Subcutaneous abdominal adipose tissue (tissue), 5 donors: ENCODE results near the gene CES5A.
"Not testable (repeated sequence)": the region's sequence is repeated elsewhere in the genome, so short reads cannot be mapped to it uniquely, and the experiment has no call there.

Experiments used
- H3K27ac ChIP-seq: one replicate; pipeline ENCODE4 v1.7.0; 2013; ENCODE audit warnings: low read depth, mild to moderate bottlenecking, inconsistent platforms, low read length, moderate library complexity
- H3K27me3 ChIP-seq, 5 donors: one replicate each; pipeline ENCODE4 v1.7.0; 2013; ENCODE audit warnings: low read length in 5 of 5, inconsistent platforms in 1 of 5; ENCODE audit not compliant: control insufficient read depth in 5 of 5, insufficient read depth in 4 of 5
- H3K36me3 ChIP-seq, 5 donors: one replicate each; pipeline ENCODE4 v1.7.0; 2013; ENCODE audit warnings: low read length in 5 of 5; ENCODE audit not compliant: control insufficient read depth in 5 of 5, insufficient read depth in 5 of 5
- H3K4me1 ChIP-seq, 5 donors: one replicate each; pipeline ENCODE4 v1.7.0; 2013; ENCODE audit warnings: low read length in 5 of 5, mild to moderate bottlenecking in 3 of 5, moderate library complexity in 1 of 5; ENCODE audit not compliant: control insufficient read depth in 5 of 5, insufficient read depth in 5 of 5
- H3K4me3 ChIP-seq, 5 donors: one replicate each; pipeline ENCODE4 v1.7.0; 2013; ENCODE audit warnings: low read length in 5 of 5, low read depth in 1 of 5
- H3K9ac ChIP-seq, 5 donors: one replicate each; pipeline ENCODE4 v1.7.0; 2013; ENCODE audit warnings: low read length in 5 of 5, mild to moderate bottlenecking in 4 of 5, moderate library complexity in 3 of 5
- H3K9me3 ChIP-seq, 5 donors: one replicate each; pipeline ENCODE4 v1.7.0; 2013; ENCODE audit warnings: low read length in 5 of 5; ENCODE audit not compliant: control insufficient read depth in 5 of 5
- donor health status: healthy.
- donor health status: healthy.
- donor health status: healthy.
- donor health status: healthy.
- donor health status: healthy.

The CES5A gene

DNA sequence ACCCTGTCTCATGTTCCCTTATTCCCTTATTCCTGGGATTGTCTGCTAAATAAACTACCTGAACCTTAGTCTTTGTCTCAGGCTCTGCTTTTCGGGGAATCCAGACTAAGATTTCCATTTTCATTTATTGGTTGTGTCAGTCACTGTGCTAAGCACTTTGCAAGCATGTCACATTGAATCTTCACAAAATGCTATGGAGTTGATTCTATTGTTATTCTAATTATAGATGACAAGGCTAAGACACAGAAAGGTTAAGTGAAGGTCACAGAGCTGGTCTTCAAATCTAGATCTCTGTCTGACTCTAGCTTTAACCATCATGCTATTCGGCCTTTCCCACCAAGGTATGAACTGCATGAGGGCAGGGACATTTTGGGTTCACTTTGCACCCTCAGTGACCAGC lies 13.4 kb upstream of the CES5A start:
- no peaks in the 10 kb centered on the region for H3K36me3 ChIP-seq
- H3K4me3 ChIP-seq = no peak overlapping the region
- no peaks in the 10 kb centered on the region for H3K27me3 ChIP-seq
- H3K9me3 ChIP-seq = peaks cover 3 to 19% (median 8%) of the 10 kb centered on the region in 5 donors
- H3K4me1 ChIP-seq = no peaks in the 10 kb centered on the region
- H3K27ac ChIP-seq = no peak overlapping the region
- no peak overlapping the region for H3K9ac ChIP-seq

DNA sequence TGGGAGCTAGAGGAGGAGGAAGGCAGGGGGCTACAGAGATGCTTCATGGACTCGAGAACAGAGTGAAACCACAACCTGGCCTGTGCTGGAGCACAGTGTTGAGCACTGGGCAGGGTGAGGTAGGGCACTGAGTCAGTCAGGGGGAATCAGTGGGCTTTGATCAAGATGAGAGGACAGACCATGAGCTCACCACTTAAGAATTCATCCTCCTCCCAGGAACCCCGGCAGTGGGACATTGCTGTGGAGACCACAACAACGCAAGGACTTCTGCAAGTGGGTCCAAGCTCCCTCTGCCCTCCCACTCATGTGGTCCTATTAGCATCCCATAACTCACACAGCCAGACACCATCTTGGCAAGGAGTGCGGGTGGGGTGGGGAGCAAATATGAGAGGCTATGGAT lies 1.7 kb upstream of the CES5A start:
- H3K9ac ChIP-seq = no peak overlapping the region
- H3K9me3 ChIP-seq = no peaks in the 10 kb centered on the region
- peaks cover 0 to 17% (median 3%) of the 10 kb centered on the region in 5 donors for H3K27me3 ChIP-seq
- H3K4me3 ChIP-seq = no peak overlapping the region
- no peaks in the 10 kb centered on the region for H3K4me1 ChIP-seq
- H3K27ac ChIP-seq = no peak overlapping the region
- no peaks in the 10 kb centered on the region for H3K36me3 ChIP-seq

DNA sequence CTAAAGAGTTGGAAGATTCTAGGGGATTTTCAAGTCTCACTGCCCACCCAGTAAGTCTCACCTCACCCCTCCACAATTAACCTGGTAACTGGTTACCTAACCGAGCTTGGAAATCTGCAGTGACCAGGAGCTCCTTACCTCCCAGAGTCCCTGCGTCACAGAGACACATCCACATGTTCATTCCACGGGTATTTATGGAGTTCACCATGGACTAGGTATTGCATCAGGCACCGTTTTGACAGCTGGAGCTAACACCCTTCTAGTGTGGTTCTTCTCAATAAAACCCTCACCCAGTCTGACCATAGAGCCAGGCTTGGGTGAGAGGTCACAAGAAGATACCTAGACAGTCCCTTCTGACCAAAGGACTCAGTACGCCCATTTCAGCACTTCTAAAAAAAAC lies 2.1 kb downstream of the CES5A start:
- Histone ChIP-seq H3K27ac (no peak overlapping the region), H3K9me3 (no peaks in the 10 kb centered on the region), H3K36me3 (no peaks in the 10 kb centered on the region), H3K27me3 (peaks cover 0 to 17% (median 3%) of the 10 kb centered on the region in 5 donors), H3K9ac (no peak overlapping the region), H3K4me3 (no peak overlapping the region), H3K4me1 (no peaks in the 10 kb centered on the region)

DNA sequence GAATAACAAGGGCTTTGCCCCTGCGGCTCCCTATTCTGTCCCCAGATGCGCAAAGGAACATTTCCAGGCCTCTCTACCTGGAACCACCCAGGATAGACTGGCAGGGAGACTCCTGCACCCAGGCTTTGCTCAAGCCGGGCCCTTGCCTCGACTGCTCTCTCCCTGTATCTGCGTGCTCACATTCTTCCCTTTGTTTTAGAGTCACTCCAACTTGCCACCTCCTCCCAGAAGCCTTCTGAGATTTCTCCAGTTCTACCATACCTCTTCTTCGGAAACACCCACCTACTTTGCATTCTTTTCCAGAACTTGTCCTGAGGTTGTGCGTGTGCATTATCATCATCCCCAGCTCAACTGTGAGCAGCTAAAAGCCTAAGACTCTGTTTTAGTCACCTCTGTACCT lies 3.0 kb downstream of the CES5A start:
- no peak overlapping the region for H3K4me3 ChIP-seq
- H3K9me3 ChIP-seq = no peaks in the 10 kb centered on the region
- no peak overlapping the region for H3K9ac ChIP-seq
- H3K27me3 ChIP-seq = peaks cover 0 to 17% (median 3%) of the 10 kb centered on the region in 5 donors
- no peak overlapping the region for H3K27ac ChIP-seq
- H3K36me3 ChIP-seq = no peaks in the 10 kb centered on the region
- no peaks in the 10 kb centered on the region for H3K4me1 ChIP-seq

DNA sequence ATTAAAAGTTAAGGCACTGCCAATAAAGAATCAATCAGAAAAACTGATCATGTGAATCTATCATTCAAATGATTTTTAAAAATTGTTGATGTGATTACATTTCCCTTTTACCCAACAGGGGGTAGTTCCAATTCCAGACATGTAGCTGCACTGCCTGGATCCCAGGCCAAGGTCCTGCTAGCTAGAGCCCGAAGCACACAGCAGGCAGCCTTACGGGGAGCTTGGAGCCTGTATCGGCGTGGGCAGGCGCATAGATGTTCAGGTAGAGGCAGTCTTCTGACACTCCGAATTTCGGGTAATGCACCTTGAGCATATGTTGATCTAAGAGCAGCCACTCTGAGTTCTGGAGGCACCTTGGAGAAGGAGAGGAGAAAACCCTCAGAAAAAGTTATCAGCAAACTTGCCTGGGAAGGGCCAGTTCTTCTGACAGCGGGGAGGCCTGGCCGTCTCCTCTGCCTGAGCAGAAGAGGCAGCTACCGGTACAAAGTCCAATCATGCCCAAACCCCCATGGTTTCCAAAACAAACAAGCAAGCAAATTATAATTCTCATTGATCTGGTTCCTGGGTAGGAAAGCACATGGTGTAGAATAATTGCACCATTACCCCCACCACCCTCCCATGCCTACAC lies 3.6 kb downstream of the CES5A start:
- Histone ChIP-seq H3K27me3 (peaks cover 0 to 13% (median 3%) of the 10 kb centered on the region in 5 donors), H3K9ac (no peak overlapping the region), H3K9me3 (no peaks in the 10 kb centered on the region), H3K27ac (no peak overlapping the region), H3K4me1 (no peaks in the 10 kb centered on the region), H3K36me3 (no peaks in the 10 kb centered on the region), H3K4me3 (no peak overlapping the region)

DNA sequence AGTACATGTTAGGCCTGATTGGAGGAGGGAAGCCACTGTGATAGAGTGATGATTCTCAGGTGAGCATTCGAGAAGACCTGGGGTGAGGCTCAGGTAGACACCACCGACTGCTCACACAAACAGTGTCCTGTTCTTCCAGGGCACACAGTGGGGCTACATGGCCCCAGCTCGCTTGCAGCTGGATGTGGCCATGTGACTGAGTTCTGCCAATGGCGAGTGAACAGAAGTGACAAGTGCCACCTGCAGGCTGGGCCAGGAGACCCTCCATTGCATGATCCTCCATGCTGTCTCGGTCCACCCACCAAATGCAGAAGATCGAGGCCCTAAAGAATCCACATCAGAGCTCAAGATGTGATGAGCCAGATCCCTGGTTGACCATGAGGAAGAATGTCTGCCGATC lies 6.2 kb downstream of the CES5A start:
- no peak overlapping the region for H3K9ac ChIP-seq
- H3K4me3 ChIP-seq = no peak overlapping the region
- no peaks in the 10 kb centered on the region for H3K4me1 ChIP-seq
- H3K9me3 ChIP-seq = no peaks in the 10 kb centered on the region
- H3K36me3 ChIP-seq = no peaks in the 10 kb centered on the region
- H3K27me3 ChIP-seq = peaks cover 0 to 11% (median 0%) of the 10 kb centered on the region in 5 donors
- H3K27ac ChIP-seq = no peak overlapping the region

DNA sequence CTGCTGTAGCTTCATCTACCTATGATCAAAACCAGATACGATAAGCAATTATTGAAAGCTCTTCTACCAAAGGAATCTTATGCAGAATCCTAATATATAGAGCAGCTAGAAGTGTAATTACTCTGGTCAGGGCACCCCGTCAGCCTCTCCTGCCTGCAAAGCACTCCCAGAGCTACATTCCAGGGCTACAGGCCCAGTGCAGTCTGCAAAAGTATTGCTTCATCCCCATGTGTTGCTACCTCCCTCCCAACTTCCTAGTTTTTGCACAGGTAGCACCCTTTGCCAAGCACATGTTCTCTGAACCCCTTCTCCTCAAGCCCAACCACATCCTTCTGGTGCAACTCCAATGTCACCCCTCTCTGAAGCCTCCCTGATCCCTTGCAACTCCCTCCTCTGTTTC lies 7.0 kb downstream of the CES5A start:
- H3K27ac ChIP-seq = no peak overlapping the region
- H3K4me1 ChIP-seq = no peaks in the 10 kb centered on the region
- H3K4me3 ChIP-seq = no peak overlapping the region
- H3K9ac ChIP-seq = no peak overlapping the region
- H3K9me3 ChIP-seq = no peaks in the 10 kb centered on the region
- H3K36me3 ChIP-seq = no peaks in the 10 kb centered on the region
- H3K27me3 ChIP-seq = peaks cover 0 to 7% (median under 1%) of the 10 kb centered on the region in 5 donors

DNA sequence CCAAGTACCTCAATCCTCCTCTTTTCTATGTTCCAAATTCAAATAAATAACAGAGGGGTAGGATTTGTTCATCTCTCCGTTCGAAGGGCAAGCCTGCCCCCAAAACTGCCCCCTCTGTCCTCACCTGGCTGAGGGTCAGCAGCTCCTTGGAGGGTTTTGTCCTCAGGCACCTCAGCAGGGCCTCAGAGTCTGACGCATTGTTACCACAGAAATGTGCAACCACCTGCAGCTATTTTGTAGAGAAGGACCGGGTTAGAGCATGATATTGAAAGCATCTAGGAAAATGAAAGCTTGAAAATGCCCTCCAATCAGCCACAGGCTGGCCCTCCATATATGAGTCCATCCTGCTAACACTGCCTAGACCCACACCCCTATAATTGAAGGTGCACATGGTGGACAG lies 13.9 kb downstream of the CES5A start:
- no peaks in the 10 kb centered on the region for H3K9me3 ChIP-seq
- no peaks in the 10 kb centered on the region for H3K36me3 ChIP-seq
- H3K27ac ChIP-seq = no peak overlapping the region
- H3K4me3 ChIP-seq = no peak overlapping the region
- H3K4me1 ChIP-seq = no peaks in the 10 kb centered on the region
- peaks cover 0 to 4% (median 3%) of the 10 kb centered on the region in 5 donors for H3K27me3 ChIP-seq
- no peak overlapping the region for H3K9ac ChIP-seq

DNA sequence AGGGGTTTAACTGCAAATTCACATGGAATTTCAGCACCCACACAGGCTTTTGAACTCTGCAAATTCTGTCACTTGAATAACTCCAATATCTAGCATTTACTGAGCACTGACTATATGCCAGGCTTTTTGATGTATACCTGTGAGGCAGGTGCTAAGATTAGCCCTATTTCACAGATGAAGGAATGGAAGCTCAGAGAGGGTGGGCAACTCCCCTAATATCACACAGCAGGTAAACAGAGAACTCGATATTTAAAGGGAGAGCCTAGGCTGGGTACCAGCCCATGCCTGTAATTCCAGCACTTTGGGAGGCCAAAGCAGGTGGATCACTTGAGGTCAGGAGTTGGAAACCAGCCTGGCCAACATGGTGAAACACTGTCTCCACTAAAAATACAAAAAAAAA lies 17.5 kb downstream of the CES5A start:
- H3K9me3 ChIP-seq, H3K36me3 ChIP-seq, H3K9ac ChIP-seq, H3K27ac ChIP-seq, H3K4me1 ChIP-seq, H3K27me3 ChIP-seq, H3K4me3 ChIP-seq: not testable (repeated sequence)

DNA sequence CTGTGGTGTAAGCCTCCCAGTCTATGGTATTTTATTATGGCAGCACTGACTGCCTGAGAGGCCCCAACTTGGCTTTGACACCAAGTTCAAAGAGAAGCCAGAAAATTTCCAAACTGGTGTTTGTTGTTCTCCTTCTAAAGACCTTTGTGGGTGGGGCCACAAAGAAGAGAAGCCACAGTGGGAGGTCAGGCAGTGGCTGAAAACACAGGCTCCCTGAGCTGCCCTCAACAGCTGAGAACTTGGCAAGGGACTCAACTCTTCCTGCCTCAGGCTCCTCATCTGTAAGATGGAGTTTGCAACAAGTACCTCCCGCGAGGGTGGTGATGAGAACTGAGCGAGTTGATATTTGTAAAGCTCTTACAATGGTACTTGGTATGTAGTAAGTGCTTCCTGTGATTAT lies 18.2 kb downstream of the CES5A start:
- no peaks in the 10 kb centered on the region for H3K4me1 ChIP-seq
- H3K27ac ChIP-seq = no peak overlapping the region
- H3K9ac ChIP-seq = no peak overlapping the region
- H3K36me3 ChIP-seq = no peaks in the 10 kb centered on the region
- no peaks in the 10 kb centered on the region for H3K9me3 ChIP-seq
- H3K27me3 ChIP-seq = peaks cover 0 to 6% (median 2%) of the 10 kb centered on the region in 5 donors
- H3K4me3 ChIP-seq = no peak overlapping the region

DNA sequence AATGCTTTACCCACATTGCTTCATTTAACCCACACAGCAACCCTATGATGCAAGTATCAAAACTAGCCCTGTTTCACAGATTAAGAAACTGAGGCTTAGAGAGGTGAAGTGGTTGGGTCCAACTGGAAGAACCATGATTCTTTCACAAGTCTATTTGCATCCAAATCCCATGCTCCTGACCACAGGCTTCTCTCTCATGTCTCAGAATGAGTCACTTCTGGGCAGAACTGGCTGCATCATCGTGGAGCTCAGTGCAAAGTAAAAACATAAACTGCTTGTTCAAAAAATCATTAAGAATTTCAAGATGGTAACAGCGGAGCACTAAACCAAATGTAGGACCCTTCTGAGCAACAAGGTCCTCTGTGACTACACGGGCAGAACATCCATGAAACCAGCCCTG lies 22.1 kb downstream of the CES5A start:
- Histone ChIP-seq H3K27ac (no peak overlapping the region), H3K4me1 (no peaks in the 10 kb centered on the region), H3K9ac (no peak overlapping the region), H3K9me3 (no peaks in the 10 kb centered on the region), H3K36me3 (no peaks in the 10 kb centered on the region), H3K4me3 (no peak overlapping the region), H3K27me3 (peaks cover 2 to 9% (median 8%) of the 10 kb centered on the region in 5 donors)
